Measurements from ENCODE around the gene TREH. TPM values are rescaled to one million over a fixed set of nuclear protein-coding genes. Genes with fewer than 3 reads are reported as not detected.
A peak's percentile ranks its signal among the peaks of the same experiment; 100 is the strongest.

TREH gene
- total RNA-seq, 1 experiment from 2014 or later, result not detected

DNA sequence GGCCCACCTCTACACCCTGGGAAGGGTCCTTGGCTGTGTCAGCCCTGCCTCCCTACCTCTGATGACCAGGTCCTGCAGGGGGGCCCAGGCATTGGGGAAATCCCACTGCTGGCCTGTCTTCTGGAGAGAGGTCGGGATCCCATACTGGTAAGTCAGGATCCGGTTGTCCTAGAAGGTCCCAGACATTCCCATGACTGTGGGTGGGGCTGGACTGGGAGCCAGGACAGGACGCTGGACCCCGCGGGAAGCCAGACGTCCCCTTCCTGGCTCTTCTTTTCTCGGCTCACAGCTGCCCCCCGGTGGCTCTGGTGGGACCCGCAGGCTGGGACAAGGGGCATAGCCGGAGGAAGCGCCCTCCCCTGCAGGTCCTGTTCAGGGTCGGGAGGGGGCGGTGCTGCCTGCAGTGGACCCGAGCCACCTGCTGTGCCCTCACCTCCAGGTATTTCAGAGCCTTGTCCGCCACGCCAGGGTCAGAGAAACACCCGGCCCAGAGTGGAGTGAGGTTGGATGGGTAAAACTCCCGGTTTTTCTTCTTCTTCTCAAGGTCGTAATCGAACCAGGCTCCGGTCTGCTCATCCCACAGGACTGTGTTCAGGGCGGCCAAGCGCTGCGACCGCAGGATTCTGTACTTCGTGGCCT is 20.0 kb downstream of the TREH start:
- no peak overlapping the region for H3K27ac ChIP-seq (ENCODE audit: insufficient read length, low read depth, low read length)
- H3K9ac ChIP-seq (ENCODE audit: extremely low read depth, insufficient read length, low read length), result no peak overlapping the region
- WGBS (ENCODE audit: extremely low coverage, insufficient read length, low lambda C conversion rate), result no CpG with 5 or more reads among the region's 26 CpGs

More for the DNA sequence above, 20.0 kb downstream of the TREH start:
- Histone ChIP-seq H2BK120ac (ENCODE audit: low read depth, low read length, poor library complexity, severe bottlenecking) (no peak overlapping the region), H4K8ac (replicated peaks; ENCODE audit: insufficient read length, low read depth, low read length) (no peak overlapping the region), H3K23me2 (ENCODE audit: insufficient read length, low read depth, low read length, poor library complexity, severe bottlenecking) (no peaks in the 10 kb centered on the region), H2BK12ac (ENCODE audit: insufficient read length, low read depth, low read length) (no peak overlapping the region), H3K4ac (ENCODE audit: low read depth, low read length) (no peak overlapping the region), H4K5ac (ENCODE audit: insufficient read length, low read depth, low read length) (no peak overlapping the region), H2AFZ (ENCODE audit: low read length) (no peak overlapping the region), H3K79me2 (ENCODE audit: insufficient read depth, low read length) (no peaks in the 10 kb centered on the region), H3K27me3 (ENCODE audit: insufficient read depth, low read length) (no peaks in the 10 kb centered on the region; the same call in 1 of the 2 replicates), H3T11ph (ENCODE audit: low read length) (no peak overlapping the region), H4K20me1 (ENCODE audit: control insufficient read depth, insufficient read depth, insufficient read length) (peaks cover 2% of the 10 kb centered on the region), H3K18ac (ENCODE audit: insufficient read length, low read depth, low read length) (no peak overlapping the region), H3K14ac (ENCODE audit: insufficient read depth, low read length) (no peak overlapping the region), H3K4me2 (ENCODE audit: insufficient read depth, insufficient read length, low read length) (no peak overlapping the region), H3K4me1 (ENCODE audit: insufficient read depth, low read length) (peaks cover 3% of the 10 kb centered on the region; the same call in 1 of the 2 replicates), H3K56ac (ENCODE audit: insufficient read length, low read depth, low read length) (no peak overlapping the region), H2AK5ac (ENCODE audit: insufficient read length, low read length) (no peak overlapping the region), H3K23ac (ENCODE audit: insufficient read length, low read depth, low read length) (no peak overlapping the region), H2BK20ac (ENCODE audit: low read depth, low read length, poor library complexity, severe bottlenecking) (no peak overlapping the region), H4K91ac (ENCODE audit: insufficient read length, low read depth, low read length) (no peak overlapping the region), H2BK15ac (ENCODE audit: low read depth, low read length) (no peak overlapping the region), H2BK5ac (ENCODE audit: insufficient read length, low read length) (no peak overlapping the region), H3K79me1 (ENCODE audit: insufficient read depth, low read depth, low read length, poor library complexity, severe bottlenecking) (no peaks in the 10 kb centered on the region), H3K9me3 (ENCODE audit: control insufficient read depth, low read depth, low read length) (no peaks in the 10 kb centered on the region)
- no peaks in the 10 kb centered on the region for H3K9me3 Mint-ChIP-seq
- H3K4me1 Mint-ChIP-seq, result peaks cover 44 to 45% of the 10 kb centered on the region in 2 experiments
- TF ChIP-seq, protein P1, sequence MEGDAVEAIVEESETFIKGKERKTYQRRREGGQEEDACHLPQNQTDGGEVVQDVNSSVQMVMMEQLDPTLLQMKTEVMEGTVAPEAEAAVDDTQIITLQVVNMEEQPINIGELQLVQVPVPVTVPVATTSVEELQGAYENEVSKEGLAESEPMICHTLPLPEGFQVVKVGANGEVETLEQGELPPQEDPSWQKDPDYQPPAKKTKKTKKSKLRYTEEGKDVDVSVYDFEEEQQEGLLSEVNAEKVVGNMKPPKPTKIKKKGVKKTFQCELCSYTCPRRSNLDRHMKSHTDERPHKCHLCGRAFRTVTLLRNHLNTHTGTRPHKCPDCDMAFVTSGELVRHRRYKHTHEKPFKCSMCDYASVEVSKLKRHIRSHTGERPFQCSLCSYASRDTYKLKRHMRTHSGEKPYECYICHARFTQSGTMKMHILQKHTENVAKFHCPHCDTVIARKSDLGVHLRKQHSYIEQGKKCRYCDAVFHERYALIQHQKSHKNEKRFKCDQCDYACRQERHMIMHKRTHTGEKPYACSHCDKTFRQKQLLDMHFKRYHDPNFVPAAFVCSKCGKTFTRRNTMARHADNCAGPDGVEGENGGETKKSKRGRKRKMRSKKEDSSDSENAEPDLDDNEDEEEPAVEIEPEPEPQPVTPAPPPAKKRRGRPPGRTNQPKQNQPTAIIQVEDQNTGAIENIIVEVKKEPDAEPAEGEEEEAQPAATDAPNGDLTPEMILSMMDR (conservative IDR thresholded peaks at IDR 0.05), result peak; percentile 100
- peak; percentile 96 for DNase-seq
- no peak overlapping the region for H3K4me3 Mint-ChIP-seq
- peaks cover 2 to 23% (median 21%) of the 10 kb centered on the region in 3 experiments; a peak in 5 of 7 replicates for H3K36me3 Mint-ChIP-seq (ENCODE audit: insufficient read depth in 1 of 3, low read depth in 3 of 3)
- peak overlapping the region in 2 of 3 experiments; percentile 45 to 68; a peak in 3 of 7 replicates for H3K27ac Mint-ChIP-seq
- H3K27me3 Mint-ChIP-seq (ENCODE audit: low read depth), result no peaks in the 10 kb centered on the region; the same call in 1 of the 2 replicates

Data from H9 (cell line).